Central memory CD8-positive, alpha-beta T cell (primary cell): ENCODE data around the gene FGA.

Source experiments
- ATAC-seq: fragments of 150-1000 bp; cut with Tn5 transposase; replicated peaks from 2 replicates; pipeline ENCODE4 v1.10.0; 2022; ENCODE audit warnings: mild to moderate bottlenecking, moderate FRiP score, moderate number of reproducible peaks; ENCODE audit not compliant: poor library complexity, severe bottlenecking; ENCODE audit errors: extremely low read depth
- DNase-seq, 2 donors: peaks; one replicate each; pipeline ENCODE4 v3.0.0; 2021; ENCODE audit warnings: low spot score in 2 of 2
- H3K27ac Mint-ChIP-seq: one replicate; pipeline ENCODE4 v1.8.0; 2022; ENCODE audit warnings: low read depth, mild to moderate bottlenecking, moderate library complexity, mixed read lengths
- H3K27me3 Mint-ChIP-seq: one replicate; pipeline ENCODE4 v1.8.0; 2022; ENCODE audit warnings: mixed read lengths
- H3K36me3 Mint-ChIP-seq: one replicate; pipeline ENCODE4 v1.8.0; 2022; ENCODE audit warnings: mild to moderate bottlenecking, moderate library complexity, mixed read lengths; ENCODE audit not compliant: insufficient read depth
- H3K4me1 Mint-ChIP-seq: one replicate; pipeline ENCODE4 v1.8.0; 2022; ENCODE audit warnings: mixed read lengths
- H3K4me3 Mint-ChIP-seq: one replicate; pipeline ENCODE4 v1.8.0; 2022; ENCODE audit warnings: mild to moderate bottlenecking, moderate library complexity, mixed read lengths
- H3K9me3 Mint-ChIP-seq: one replicate; pipeline ENCODE4 v1.8.0; 2022; ENCODE audit warnings: mixed read lengths

FGA gene

GRCh38 chr4:154616287-154616686, 25.7 kb upstream of the FGA start:
- Mint-ChIP-seq H3K27ac (no peak overlapping the region), H3K4me3 (no peak overlapping the region), H3K9me3 (no peaks in the 10 kb centered on the region), H3K4me1 (no peaks in the 10 kb centered on the region), H3K36me3 (no peaks in the 10 kb centered on the region), H3K27me3 (peaks cover 16% of the 10 kb centered on the region)
- ATAC-seq, result no peak
- no peak for DNase-seq

GRCh38 chr4:154615211-154615610, 24.7 kb upstream of the FGA start:
- no peaks in the 10 kb centered on the region for H3K4me1 Mint-ChIP-seq
- H3K4me3 Mint-ChIP-seq, result no peak overlapping the region
- H3K27me3 Mint-ChIP-seq, result peaks cover 19% of the 10 kb centered on the region
- no peaks in the 10 kb centered on the region for H3K9me3 Mint-ChIP-seq
- DNase-seq (no peak), ATAC-seq (no peak)
- no peaks in the 10 kb centered on the region for H3K36me3 Mint-ChIP-seq
- no peak overlapping the region for H3K27ac Mint-ChIP-seq

DNA sequence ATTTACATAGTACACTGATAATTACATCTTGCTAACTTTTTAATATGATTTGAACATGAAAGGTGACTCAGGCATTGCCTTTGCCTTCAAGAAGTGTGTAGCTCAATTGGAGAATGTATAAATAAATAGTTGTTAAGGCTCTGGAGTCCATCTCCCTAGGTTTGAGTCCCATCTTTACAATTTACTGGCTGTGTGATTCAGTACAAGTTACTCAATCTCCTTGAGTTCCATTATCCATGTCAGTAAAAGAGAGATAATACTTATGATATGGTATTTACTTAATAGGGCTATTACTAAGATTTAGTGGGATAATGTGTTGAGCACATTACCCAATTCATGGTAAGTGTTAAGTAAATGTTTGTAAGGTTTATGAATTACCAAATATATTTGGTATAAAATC, 23.8 kb upstream of the FGA start:
- no peak overlapping the region for H3K27ac Mint-ChIP-seq
- H3K9me3 Mint-ChIP-seq, result no peaks in the 10 kb centered on the region
- H3K36me3 Mint-ChIP-seq, result no peaks in the 10 kb centered on the region
- no peak overlapping the region for H3K4me3 Mint-ChIP-seq
- peaks cover 22% of the 10 kb centered on the region for H3K27me3 Mint-ChIP-seq
- no peaks in the 10 kb centered on the region for H3K4me1 Mint-ChIP-seq
- no peak for ATAC-seq
- DNase-seq, result no peak

GRCh38 chr4:154612472-154613414, 22.2 kb upstream of the FGA start, which contains the start of gene FGG:
TSS of gene FGG (minus strand) at chr4:154612656. CDS start at chr4:154612609, 47 bp downstream.
- H3K4me3 Mint-ChIP-seq, result no peak within 1 kb of the TSS
- ATAC-seq (no peak), DNase-seq (no peak)
- peaks cover 36% of the 10 kb centered on the region for H3K27me3 Mint-ChIP-seq
- no peaks in the 10 kb centered on the region for H3K9me3 Mint-ChIP-seq
- H3K4me1 Mint-ChIP-seq, result no peaks in the 10 kb centered on the region
- no peaks in the 10 kb centered on the region for H3K36me3 Mint-ChIP-seq
- no peak within 1 kb of the TSS for H3K27ac Mint-ChIP-seq

GRCh38 chr4:154611833-154612232, 21.3 kb upstream of the FGA start:
- H3K27ac Mint-ChIP-seq, result no peak overlapping the region
- no peaks in the 10 kb centered on the region for H3K9me3 Mint-ChIP-seq
- H3K4me3 Mint-ChIP-seq, result no peak overlapping the region
- no peak for DNase-seq
- ATAC-seq, result no peak
- no peaks in the 10 kb centered on the region for H3K36me3 Mint-ChIP-seq
- peaks cover 36% of the 10 kb centered on the region for H3K27me3 Mint-ChIP-seq
- no peaks in the 10 kb centered on the region for H3K4me1 Mint-ChIP-seq

- no peak overlapping the region for H3K4me3 Mint-ChIP-seq
- no peaks in the 10 kb centered on the region for H3K36me3 Mint-ChIP-seq
- no peak overlapping the region for H3K27ac Mint-ChIP-seq
- ATAC-seq, result no peak
- H3K9me3 Mint-ChIP-seq, result no peaks in the 10 kb centered on the region
- no peaks in the 10 kb centered on the region for H3K4me1 Mint-ChIP-seq
- H3K27me3 Mint-ChIP-seq, result peaks cover 46% of the 10 kb centered on the region
- no peak for DNase-seq
Observed at GRCh38 chr4:154610582-154610981, 20.0 kb upstream of the FGA start.

GRCh38 chr4:154609532-154609931, 19.0 kb upstream of the FGA start:
- ATAC-seq (no peak), DNase-seq (no peak)
- H3K4me3 Mint-ChIP-seq, result no peak overlapping the region
- peaks cover 54% of the 10 kb centered on the region for H3K27me3 Mint-ChIP-seq
- H3K36me3 Mint-ChIP-seq, result no peaks in the 10 kb centered on the region
- H3K27ac Mint-ChIP-seq, result no peak overlapping the region
- no peaks in the 10 kb centered on the region for H3K4me1 Mint-ChIP-seq
- H3K9me3 Mint-ChIP-seq, result no peaks in the 10 kb centered on the region

GRCh38 chr4:154608361-154609252, 18.1 kb upstream of the FGA start:
- Mint-ChIP-seq H3K27me3 (peaks cover 58% of the 10 kb centered on the region), H3K36me3 (no peaks in the 10 kb centered on the region), H3K27ac (no peak overlapping the region), H3K9me3 (no peaks in the 10 kb centered on the region), H3K4me3 (no peak overlapping the region), H3K4me1 (no peaks in the 10 kb centered on the region)
- no peak for DNase-seq
- no peak for ATAC-seq

- no peaks in the 10 kb centered on the region for H3K9me3 Mint-ChIP-seq
- H3K4me1 Mint-ChIP-seq, result no peaks in the 10 kb centered on the region
- no peak for ATAC-seq
- H3K27ac Mint-ChIP-seq, result no peak overlapping the region
- no peak for DNase-seq
- peaks cover 65% of the 10 kb centered on the region for H3K27me3 Mint-ChIP-seq
- no peak overlapping the region for H3K4me3 Mint-ChIP-seq
- H3K36me3 Mint-ChIP-seq, result no peaks in the 10 kb centered on the region
Observed at GRCh38 chr4:154606728-154607723, 16.5 kb upstream of the FGA start.

GRCh38 chr4:154604696-154605200, 14.2 kb upstream of the FGA start:
- no peak for ATAC-seq
- H3K36me3 Mint-ChIP-seq, result no peaks in the 10 kb centered on the region
- peaks cover 55% of the 10 kb centered on the region for H3K27me3 Mint-ChIP-seq
- H3K4me3 Mint-ChIP-seq, result no peak overlapping the region
- no peak overlapping the region for H3K27ac Mint-ChIP-seq
- H3K9me3 Mint-ChIP-seq, result no peaks in the 10 kb centered on the region
- no peaks in the 10 kb centered on the region for H3K4me1 Mint-ChIP-seq
- DNase-seq, result no peak

- H3K4me1 Mint-ChIP-seq, result no peaks in the 10 kb centered on the region
- no peak for ATAC-seq
- H3K27me3 Mint-ChIP-seq, result peaks cover 41% of the 10 kb centered on the region
- DNase-seq, result no peak
- H3K9me3 Mint-ChIP-seq, result no peaks in the 10 kb centered on the region
- H3K36me3 Mint-ChIP-seq, result no peaks in the 10 kb centered on the region
- no peak overlapping the region for H3K4me3 Mint-ChIP-seq
- H3K27ac Mint-ChIP-seq, result no peak overlapping the region
Observed at GRCh38 chr4:154603033-154603943, 12.7 kb upstream of the FGA start.
